Right forelimb (tissue), 1 donor: Measurements from ENCODE around the gene TREM2.

ENCODE experiments used
- DNase-seq: peaks from one replicate; pipeline ENCODE4 v3.0.0-alpha.2; 2018

TREM2 gene

DNA sequence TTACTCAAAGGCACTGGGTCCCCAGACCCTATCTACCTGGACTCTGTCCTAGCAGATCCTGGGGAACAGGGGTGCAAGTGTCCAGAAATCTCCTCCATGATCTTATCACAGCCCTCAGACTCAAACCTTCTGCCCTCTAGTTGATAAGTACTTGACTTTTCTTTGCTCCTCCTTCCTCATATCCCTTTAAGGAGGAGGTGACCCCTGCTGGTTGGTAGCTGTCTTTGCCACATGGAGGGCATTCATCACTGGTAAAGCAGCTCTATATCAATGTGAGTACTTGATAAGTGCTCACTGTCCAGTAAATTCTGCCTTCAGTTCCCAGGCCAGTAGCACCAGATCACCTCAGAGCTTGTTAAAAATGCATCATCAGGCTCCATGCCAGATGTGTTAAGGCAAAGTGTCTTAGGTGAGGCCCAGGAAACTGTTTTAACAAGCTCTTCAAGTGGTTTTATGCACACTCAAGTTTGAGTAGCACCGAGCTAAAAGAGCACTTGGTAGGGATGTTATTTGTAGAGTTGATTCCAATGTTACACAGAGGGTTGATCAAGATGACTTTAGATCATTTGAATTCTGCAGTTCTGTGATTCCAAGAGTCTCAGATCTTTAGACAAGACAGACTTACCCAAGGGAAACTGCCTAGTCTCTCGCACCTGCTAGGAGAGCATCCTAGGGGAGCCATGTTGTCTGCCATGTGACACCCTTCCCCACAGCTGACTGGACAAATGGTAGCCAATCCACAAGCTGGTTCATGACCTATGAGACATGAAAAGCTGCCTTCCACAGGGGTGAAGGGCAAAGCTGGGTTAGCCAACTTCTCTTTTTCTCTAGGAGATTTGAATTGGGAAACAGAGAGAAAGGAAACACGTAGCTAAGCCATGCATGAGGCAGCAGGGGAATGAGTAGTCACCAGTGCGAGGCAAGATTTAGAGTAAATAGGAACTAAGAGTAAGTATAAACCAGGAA, 19.4 kb upstream of the TREM2 start:
- no peak for DNase-seq

DNA sequence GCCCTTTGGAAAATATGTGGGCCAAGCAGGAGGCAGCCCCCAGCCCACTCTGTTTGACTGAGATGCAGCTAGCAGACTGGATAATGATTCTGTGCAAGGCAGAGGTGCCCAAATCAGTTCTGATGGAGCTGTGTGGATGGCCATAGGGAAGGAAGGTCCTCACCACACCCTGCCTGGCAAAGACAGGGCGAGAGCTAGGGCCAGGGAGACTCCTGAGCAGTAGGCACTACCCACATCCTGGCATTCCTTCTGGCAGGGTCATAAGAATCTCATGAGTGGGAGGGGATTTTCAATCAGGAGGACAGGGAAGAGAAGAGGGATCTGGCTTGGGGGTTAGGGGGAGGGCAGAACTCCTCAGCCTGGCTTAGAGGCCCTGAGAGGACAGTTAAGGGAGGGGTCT, 18.6 kb upstream of the TREM2 start:
- DNase-seq, result no peak

- DNase-seq, result no peak
Observed at GRCh38 chr6:41179163-41179562, 16.2 kb upstream of the TREM2 start.

GRCh38 chr6:41177695-41178094, 14.8 kb upstream of the TREM2 start:
- no peak for DNase-seq

DNA sequence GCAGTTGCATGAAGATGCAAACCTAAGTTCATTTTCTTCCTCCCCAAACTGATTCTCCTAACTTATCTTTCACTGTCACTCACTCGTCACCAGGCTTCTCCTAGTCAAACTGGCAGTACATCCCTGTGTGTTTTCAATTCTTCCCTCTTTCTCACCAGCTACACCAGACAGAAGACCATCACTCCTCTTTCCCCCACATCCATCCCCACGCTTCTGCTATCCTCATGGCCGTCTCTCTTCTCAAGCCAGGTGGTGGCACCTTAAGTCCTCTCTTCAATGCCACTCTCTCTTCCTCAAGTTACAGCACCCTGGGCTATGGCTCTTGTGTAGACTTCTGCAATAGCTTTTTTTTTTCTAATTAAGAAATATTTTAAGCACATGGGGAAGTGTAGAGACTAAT, 14.4 kb upstream of the TREM2 start:
- no peak for DNase-seq

DNA sequence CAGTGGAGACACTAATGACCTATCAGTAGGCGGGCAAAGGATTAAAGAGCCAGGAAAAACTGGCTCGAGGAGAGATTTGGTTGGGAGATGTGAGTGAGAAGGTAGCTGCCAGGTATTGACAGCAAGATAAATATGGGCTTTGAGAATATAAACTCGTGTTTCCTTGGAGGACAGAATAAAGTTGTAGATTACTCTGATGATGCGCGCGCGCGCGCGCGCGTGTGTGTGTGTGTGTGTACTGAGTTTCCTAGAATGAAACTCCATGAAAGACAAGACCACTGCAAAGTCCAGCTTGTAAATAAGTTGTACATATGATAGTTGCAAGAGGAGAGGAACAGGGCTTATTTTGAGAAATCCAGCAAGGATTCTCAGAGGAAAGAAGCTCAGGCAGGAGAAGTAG, 13.3 kb upstream of the TREM2 start:
- no peak for DNase-seq

DNA sequence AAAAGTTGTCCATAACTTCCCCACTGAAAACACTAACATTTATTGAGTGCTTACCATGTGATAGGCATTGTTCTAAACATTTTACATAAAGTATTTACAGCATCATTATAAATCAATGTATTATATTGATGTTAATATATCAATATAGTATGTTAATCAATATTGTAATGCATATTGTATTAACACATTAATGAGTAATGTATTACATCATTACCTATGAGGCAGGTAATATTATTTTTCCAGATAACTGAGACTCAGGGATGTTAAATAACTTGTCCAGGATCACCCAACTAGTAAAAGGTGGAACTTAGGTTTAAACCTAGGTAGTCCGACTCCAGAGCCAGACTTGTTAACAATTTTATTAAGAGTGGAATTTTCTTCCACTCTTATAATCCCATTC, 12.2 kb upstream of the TREM2 start:
- no peak for DNase-seq

DNA sequence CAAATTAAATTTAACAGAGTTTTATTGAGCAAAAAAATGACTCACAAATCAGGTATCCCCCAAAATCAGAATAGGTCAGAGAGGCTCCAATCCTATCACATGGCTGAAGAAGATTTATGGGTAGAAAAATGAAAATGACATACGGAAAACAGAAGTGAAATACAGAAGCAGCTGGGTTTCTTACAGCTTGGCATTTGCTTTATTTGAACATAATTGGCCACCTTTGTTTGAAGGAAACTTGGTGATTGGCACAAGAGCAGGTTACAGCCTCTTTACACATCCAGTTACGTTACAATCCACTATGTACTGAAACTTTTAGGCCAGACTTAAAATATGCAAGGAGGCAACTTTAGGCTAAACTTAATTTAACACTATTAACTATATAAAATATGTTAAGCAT, 11.7 kb upstream of the TREM2 start:
- DNase-seq, result no peak

- no peak for DNase-seq
Observed at GRCh38 chr6:41171908-41172307, 9.0 kb upstream of the TREM2 start.

DNA sequence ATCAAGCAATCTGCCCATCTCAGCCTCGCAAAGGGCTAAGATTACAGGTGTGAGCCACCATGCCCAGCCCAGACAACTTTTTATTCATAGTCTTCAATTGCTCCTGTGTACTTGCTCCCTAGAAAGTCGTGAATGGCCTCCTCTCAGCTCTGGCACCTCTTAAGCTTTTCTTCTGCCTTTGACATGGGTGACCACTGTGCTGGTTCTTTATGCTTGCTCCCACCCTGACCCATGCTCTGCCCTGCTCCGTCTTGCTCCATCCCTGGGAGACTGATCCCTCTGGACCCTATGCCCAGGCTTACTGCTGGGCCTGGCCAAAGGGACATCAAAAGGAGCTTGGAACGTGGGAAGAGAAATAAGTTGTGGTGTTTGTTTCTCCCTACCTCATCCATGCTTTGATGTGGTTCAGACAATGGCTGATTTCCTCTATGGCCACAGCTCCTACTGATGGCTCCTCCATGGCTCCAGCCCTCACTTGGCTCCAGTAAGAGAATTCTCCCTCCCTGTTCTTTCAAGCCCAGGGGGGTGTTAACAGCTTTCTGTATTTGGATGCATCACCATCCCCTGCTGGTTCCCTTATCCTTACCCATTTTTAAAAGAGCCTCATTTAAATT, 7.7 kb upstream of the TREM2 start:
- peak; percentile 23 for DNase-seq

DNA sequence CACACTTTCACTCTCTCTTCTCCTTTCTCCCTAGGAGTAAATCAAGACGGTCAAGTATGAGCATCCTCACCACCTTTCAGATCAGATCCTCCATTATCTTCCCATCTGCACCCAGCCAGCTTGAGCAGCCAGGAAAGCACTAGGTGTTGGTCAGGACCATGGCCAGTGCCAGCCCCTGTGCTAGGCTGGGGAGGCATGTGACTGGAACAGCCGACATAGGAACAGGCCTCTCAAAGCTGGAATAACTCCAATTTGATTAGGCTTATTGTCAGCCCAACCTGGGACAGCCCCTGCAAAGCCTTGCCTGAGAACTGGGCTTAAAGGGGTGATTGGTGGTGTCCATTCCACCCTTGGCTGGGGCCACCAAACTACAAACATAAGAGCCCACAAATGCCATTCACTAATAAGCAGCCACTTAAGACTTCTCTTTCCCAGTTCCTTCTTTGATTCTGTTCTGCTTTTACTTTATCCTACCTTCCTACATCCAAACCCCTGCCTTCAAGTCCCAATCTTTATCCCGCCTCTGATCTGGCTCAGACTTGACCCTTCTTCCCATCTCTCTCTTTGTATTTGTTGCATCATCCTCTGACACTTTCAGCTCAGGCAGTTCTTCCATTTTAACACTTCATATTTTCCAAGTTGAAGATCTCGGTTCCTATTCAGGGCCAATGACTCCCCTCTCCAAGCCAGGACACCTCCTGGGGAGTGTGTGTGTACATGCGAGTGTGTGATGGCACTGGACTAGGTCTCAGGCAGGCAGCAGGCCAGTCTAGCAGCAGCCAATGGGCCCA, 4.5 kb upstream of the TREM2 start:
- peak; percentile 42 for DNase-seq

DNA sequence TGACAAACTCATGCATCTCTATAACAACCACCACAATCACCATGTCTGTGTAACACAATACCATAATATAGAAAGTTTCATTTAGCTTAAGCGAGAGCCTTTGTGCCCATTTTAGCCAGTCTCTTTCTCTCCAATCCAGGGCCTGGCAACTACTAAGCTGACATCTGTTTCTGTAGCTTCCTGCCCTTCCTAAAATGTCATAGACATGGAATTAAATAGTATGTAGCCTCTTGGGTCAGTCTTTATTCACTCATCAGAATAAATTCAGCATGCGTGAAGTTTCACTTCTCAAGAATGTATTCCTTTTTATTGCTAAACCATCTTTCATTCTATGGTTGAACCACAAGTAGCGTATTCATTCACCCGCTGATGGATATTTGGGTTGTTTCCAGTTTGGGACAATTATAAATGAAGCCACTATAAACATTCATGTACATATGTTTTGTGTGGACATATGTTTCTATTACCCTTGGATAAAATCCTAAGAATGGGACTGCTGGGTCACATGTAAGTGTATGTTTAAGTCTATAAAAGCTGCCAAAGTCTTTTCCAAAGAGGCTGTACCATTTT, 1.7 kb upstream of the TREM2 start:
- no peak for DNase-seq

- DNase-seq, result no peak
Observed at GRCh38 chr6:41163419-41163717, 452 bp upstream of the TREM2 start.

DNA sequence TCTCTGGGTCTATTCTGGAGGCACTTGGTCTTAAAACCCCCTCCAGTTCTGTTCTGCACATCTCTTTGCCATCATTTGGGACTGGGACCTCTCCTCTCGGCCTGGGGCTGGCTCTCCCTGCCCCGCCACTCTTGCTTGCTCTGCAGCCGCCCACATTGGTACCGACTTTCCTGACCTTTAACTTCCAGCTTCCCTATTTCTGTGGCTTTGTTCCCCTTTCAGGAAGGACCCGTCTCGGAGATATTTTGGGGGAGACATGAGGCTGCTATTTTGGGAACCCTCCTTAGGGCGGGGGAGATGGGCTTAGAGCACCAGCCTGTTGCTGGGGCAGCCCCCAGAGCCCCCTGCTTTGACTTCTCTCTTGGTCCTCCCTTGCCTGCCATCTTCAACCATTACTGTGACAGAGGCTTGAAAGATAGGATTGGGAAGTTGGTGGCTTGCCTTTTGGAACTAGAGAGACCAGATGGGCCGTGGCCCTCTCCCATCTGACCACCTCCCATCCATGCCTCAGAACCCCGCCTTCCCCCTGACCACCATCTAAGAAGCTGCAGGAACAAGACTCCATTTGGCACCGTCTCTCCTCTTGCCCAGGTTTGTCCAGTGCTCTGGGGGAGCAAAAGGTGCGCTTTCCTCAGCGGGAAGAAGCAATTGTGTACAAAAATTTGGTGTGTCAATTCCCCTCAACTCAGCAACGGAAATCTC, 914 bp downstream of the TREM2 start:
- DNase-seq, result no peak

DNA sequence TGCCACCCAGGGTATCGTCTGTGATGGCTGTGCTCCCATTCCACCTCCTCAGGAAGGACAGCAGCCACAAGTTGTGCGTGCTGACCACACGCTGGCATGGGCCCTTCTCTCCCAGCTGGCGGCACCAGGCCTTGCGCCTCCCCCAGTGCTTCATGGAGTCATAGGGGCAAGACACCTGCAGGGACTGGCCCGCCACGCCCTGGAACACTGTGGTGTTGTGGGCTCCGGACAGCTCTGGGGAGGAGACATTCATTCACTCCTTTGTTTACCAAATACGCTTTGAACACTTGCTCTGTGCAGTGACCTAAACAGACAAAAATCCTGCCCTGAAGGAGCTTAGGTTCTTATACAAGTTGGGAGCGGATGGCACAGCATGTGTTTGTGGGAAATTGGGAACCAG, 1.5 kb downstream of the TREM2 start:
- DNase-seq, result no peak

DNA sequence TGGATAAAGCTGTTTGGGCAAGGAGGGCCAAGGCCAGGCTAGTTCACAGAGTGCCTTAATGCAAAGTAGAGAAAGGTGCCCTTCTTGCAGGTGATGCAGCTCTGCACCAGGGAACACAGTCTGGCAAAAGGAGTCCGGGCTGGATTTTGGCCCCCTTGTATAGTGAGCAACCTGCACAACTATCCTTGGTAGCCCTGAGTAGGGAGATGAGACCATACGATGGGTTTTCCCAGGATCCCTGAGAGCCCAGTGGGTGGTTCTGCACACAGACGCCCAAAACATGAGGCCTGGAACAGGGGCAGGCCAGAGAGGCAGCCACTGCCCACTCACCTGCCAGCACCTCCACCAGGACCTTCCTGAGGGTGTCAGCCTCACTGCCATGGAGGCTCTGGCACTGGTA, 2.0 kb downstream of the TREM2 start:
- DNase-seq, result no peak

DNA sequence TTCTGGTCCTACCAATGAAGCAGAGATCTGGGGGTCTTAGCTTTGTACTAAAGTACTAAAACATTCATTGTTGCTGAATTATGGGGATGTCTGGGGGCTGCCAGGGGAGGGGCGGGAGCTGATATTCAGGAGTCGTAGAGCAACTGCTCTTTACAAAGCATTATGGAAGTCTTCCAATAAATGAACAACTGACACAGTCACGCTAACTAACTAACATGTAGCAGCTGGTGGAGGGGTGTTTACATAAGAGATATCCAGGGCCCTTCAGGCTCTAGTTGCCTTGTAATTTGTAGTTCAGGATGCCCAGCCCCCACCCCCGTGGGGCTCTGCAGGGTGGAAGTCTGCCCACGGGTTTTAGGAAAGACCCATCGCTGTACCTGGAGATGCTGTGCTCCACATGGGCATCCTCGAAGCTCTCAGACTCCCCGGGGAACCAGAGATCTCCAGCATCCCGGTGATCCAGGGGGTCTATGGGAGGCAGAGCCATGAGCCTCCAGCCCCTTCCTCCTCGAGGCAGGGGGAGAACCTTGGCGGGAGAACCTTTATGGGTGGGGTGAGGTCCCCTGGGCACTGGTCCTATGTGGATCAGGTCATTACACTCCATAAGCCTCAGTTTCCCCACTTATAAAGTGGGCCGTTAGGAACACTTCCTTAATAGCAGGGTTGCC, 3.4 kb downstream of the TREM2 start:
- no peak for DNase-seq

- no peak for DNase-seq
Observed at GRCh38 chr6:41157323-41157722, 5.6 kb downstream of the TREM2 start.

GRCh38 chr6:41156771-41157170, 6.1 kb downstream of the TREM2 start:
- DNase-seq, result no peak

GRCh38 chr6:41156001-41156400, 6.9 kb downstream of the TREM2 start:
- DNase-seq, result no peak

- DNase-seq, result no peak
Observed at GRCh38 chr6:41155132-41155805, 7.6 kb downstream of the TREM2 start.
